Smooth muscle cell of the umbilical artery (primary cell): ENCODE measurements around the gene RAMAC. TPM values are rescaled to one million over a fixed set of nuclear protein-coding genes. Genes with fewer than 3 reads are reported as not detected.

ENCODE experiments used
- total RNA-seq: library from RNA; depleted of rRNA; stranded (reverse); fragments of >200 nt; gene quantifications from 2 replicates; pipeline ENCODE4 v1.2.3, GENCODE V29; 2014

The RAMAC gene
- 30.9 and 36.8 TPM in 2 replicates for total RNA-seq

GRCh38 chr15:82985688-82986441 lies at the start of gene RAMAC:
Gene RAMAC, plus strand, starts transcription at chr15:82986210. Its CDS starts 2,809 bp downstream, at chr15:82989019.

GRCh38 chr15:82952158-82953081 lies 33.6 kb upstream of the RAMAC start, which contains the start of gene HOMER2:
Gene HOMER2, minus strand, starts transcription at chr15:82952720. Its CDS starts 185 bp downstream, at chr15:82952535.

GRCh38 chr15:83011271-83012075 lies 25.5 kb downstream of the RAMAC start, which contains the start of gene C15orf40:
Gene C15orf40, minus strand, starts transcription at chr15:83011639. Its CDS starts 32 bp downstream, at chr15:83011607.

Other genes with a start within 250 kb of the RAMAC start
- gene FSD2, start 180.1 kb upstream of the RAMAC start, total RNA-seq: not detected in 2 replicates
- gene WHAMM, start 176.6 kb upstream of the RAMAC start, total RNA-seq: 4.2 and 5.9 TPM in 2 replicates
- gene HOMER2, start 33.5 kb upstream of the RAMAC start, total RNA-seq: 3.9 and 6.4 TPM in 2 replicates
- 5.9 and 6.6 TPM in 2 replicates for gene C15orf40, start 25.4 kb downstream of the RAMAC start, total RNA-seq
- gene BTBD1, start 81.0 kb downstream of the RAMAC start, total RNA-seq: 125 and 133 TPM in 2 replicates
- 2.5 and 5.0 TPM in 2 replicates for gene TM6SF1, start 121.4 kb downstream of the RAMAC start, total RNA-seq
- gene HDGFL3, start 221.6 kb downstream of the RAMAC start, total RNA-seq: 58.5 and 114 TPM in 2 replicates